Transverse colon (tissue), 4 donors: Measurements from ENCODE around the gene NT5C2. TPM values are rescaled to one million over a fixed set of nuclear protein-coding genes. Genes with fewer than 3 reads are reported as not detected.

Experiments used
- DNase-seq: peaks from one replicate; pipeline ENCODE4 v3.0.0-alpha.2; 2019
- H3K27ac ChIP-seq, 4 donors: fragments of 200-600 bp; sonication (generic); 2 replicates each; pipeline ENCODE4 v1.5.1; 2016 to 2018; ENCODE audit warnings: inconsistent platforms in 4 of 4
- H3K27me3 ChIP-seq: fragments of 200-600 bp; sonication (generic); 2 replicates; pipeline ENCODE4 v1.5.1; 2017; ENCODE audit warnings: inconsistent platforms
- H3K36me3 ChIP-seq, 4 donors: fragments of 200-600 bp; sonication (generic); 2 replicates each; pipeline ENCODE4 v1.5.1; 2017 to 2019; ENCODE audit warnings: inconsistent platforms in 4 of 4
- H3K4me1 ChIP-seq, 4 donors: fragments of 200-600 bp; sonication (generic); 2 replicates each; pipeline ENCODE4 v1.5.1; 2017 to 2020; ENCODE audit warnings: inconsistent platforms in 4 of 4
- H3K4me3 ChIP-seq, 4 donors: fragments of 200-600 bp; sonication (generic); 1 replicate in 1 of 4; 2 replicates in 3 of 4; pipeline versions ENCODE4 v1.5.1 to v1.6.1; 2017 to 2019; ENCODE audit warnings: inconsistent platforms in 4 of 4
- H3K9me3 ChIP-seq, 2 donors: fragments of 200-600 bp; sonication (generic); 2 replicates each; pipeline ENCODE4 v1.5.1; 2017 to 2019; ENCODE audit warnings: inconsistent platforms in 2 of 2
- CTCF ChIP-seq, 5 experiments: fragments of 200-600 bp in 3 of 5; fragments of 450-650 bp in 2 of 5; sonication (generic) in 3 of 5; IDR thresholded peaks; 1 replicate in 2 of 5; 2 replicates in 3 of 5; pipeline ENCODE4 v1.5.1; 2016 to 2017; ENCODE audit warnings: antibody characterized with exemption in 5 of 5, inconsistent platforms in 3 of 5, mild to moderate bottlenecking in 2 of 5, moderate library complexity in 1 of 5
- EP300 ChIP-seq: sonication (generic); formaldehyde crosslinking; IDR thresholded peaks from one replicate; pipeline ENCODE4 v1.6.1; 2017; ENCODE audit warnings: antibody characterized with exemption, low read depth
- POLR2A ChIP-seq: fragments of 450-650 bp; IDR thresholded peaks from one replicate; pipeline ENCODE4 v1.6.1; 2016; ENCODE audit warnings: antibody characterized with exemption, mild to moderate bottlenecking, moderate library complexity
- POLR2AphosphoS5 ChIP-seq, 3 donors: sonication (generic); formaldehyde crosslinking; IDR thresholded peaks; one replicate each; pipeline ENCODE4 v1.6.1; 2016; ENCODE audit warnings: antibody characterized with exemption in 3 of 3
- WGBS, 2 donors: methylation state at CpG; one replicate each; pipeline ENCODE4 v1.1.5; 2018; ENCODE audit warnings: low coverage in 1 of 2; 5-methylcytosine and 5-hydroxymethylcytosine counted together
- in situ Hi-C, 4 donors: fragments of 200-750 bp; cut with MboI; loops; one replicate each; pipeline versions ENCODE4 v1.15.0 to v1.15.1; 2017; ENCODE audit warnings: low sequenced_read_pairs in 3 of 4, low pct_ligation_motif_present in 1 of 4, low pct_unique_long_range_greater_than_20kb in 1 of 4
- intact Hi-C: fragments of 100-400 bp; cut with DNase I; formaldehyde crosslinking; loops from one replicate; pipeline ENCODE4 v1.15.1; 2023; ENCODE audit warnings: low total_unique reads
- total RNA-seq, 4 donors: library from RNA; depleted of rRNA; stranded (reverse); fragments of >200 nt; gene quantifications; one replicate each; pipeline ENCODE4 v1.1.0, GENCODE V29; 2016

The NT5C2 gene
- total RNA-seq, 4 donors from 2014 or later, result 77.1 to 135 (median 105) TPM

GRCh38 chr10:103079100-103079499 lies 114.0 kb downstream of the NT5C2 start:
- Histone ChIP-seq H3K27ac (no peak overlapping the region), H3K36me3 (peaks cover 0 to 5% (median 0%) of the 10 kb centered on the region in 4 donors), H3K4me1 (no peaks in the 10 kb centered on the region), H3K27me3 (no peaks in the 10 kb centered on the region), H3K4me3 (no peak overlapping the region), H3K9me3 (no peaks in the 10 kb centered on the region)
- DNase-seq, result no peak
- TF ChIP-seq EP300 (no peak), CTCF (IDR thresholded peaks at IDR 0.05) (no peak), POLR2A (no peak), POLR2AphosphoS5 (IDR thresholded peaks at IDR 0.05) (no peak)
- in situ Hi-C loops (loop anchor here in 1 of 4 donors (25.0 kb wide), 1 partner anchor 158 kb away; the partner anchor contains the start of gene RPEL1), intact Hi-C loops (no loop called here)
- 94 to 97% methylated on average over 3 to 7 of the region's 7 CpGs for WGBS, 2 donors

- Histone ChIP-seq H3K9me3 (no peaks in the 10 kb centered on the region), H3K27ac (no peak overlapping the region), H3K36me3 (peaks cover 0 to 5% (median 0%) of the 10 kb centered on the region in 4 donors), H3K4me3 (no peak overlapping the region), H3K4me1 (no peaks in the 10 kb centered on the region), H3K27me3 (no peaks in the 10 kb centered on the region)
- no peak for TF ChIP-seq POLR2AphosphoS5 (IDR thresholded peaks at IDR 0.05)
- no peak for TF ChIP-seq CTCF (IDR thresholded peaks at IDR 0.05)
- TF ChIP-seq EP300, result no peak
- TF ChIP-seq POLR2A, result no peak
- intact Hi-C loops (no loop called here), in situ Hi-C loops (loop anchor here in 1 of 4 donors (25.0 kb wide), 1 partner anchor 159 kb away; the partner anchor contains the start of gene RPEL1)
- no peak for DNase-seq
- WGBS, 2 donors, result 83 to 93% methylated on average over 2 to 14 of the region's 14 CpGs
Observed at GRCh38 chr10:103078676-103079075, 114.4 kb downstream of the NT5C2 start.

- peaks cover 0 to 5% (median 0%) of the 10 kb centered on the region in 4 donors for H3K36me3 ChIP-seq
- in situ Hi-C loops, result loop anchor here in 1 of 4 donors (25.0 kb wide), 1 partner anchor 159 kb away; the partner anchor contains the start of gene RPEL1
- WGBS, 2 donors, result 85% methylated on average over 3 of the region's 3 CpGs; no CpG with 5 or more reads in 1 of the 2 donors
Observed at GRCh38 chr10:103078309-103078615, 114.8 kb downstream of the NT5C2 start.

More at GRCh38 chr10:103078309-103078615, 114.8 kb downstream of the NT5C2 start:
- Histone ChIP-seq H3K4me3 (no peak overlapping the region), H3K27ac (no peak overlapping the region), H3K9me3 (no peaks in the 10 kb centered on the region), H3K27me3 (no peaks in the 10 kb centered on the region), H3K4me1 (no peaks in the 10 kb centered on the region)
- no peak for DNase-seq
- intact Hi-C loops, result no loop called here
- TF ChIP-seq POLR2AphosphoS5 (IDR thresholded peaks at IDR 0.05) (no peak), POLR2A (no peak), CTCF (IDR thresholded peaks at IDR 0.05) (no peak), EP300 (no peak)
